Measurements from ENCODE around the gene CCL7. TPM values are rescaled to one million over a fixed set of nuclear protein-coding genes. Genes with fewer than 3 reads are reported as not detected.
A peak's percentile ranks its signal among the peaks of the same experiment; 100 is the strongest.

CCL7 gene
- total and polyA plus RNA-seq, 2 of the 4 experiments (the other 2 are of a cell fraction) = 0.18 to 0.58 TPM

GRCh38 chr17:34241062-34241461, 29.0 kb upstream of the CCL7 start:
- Histone ChIP-seq H3K4me3 (ENCODE audit: insufficient read depth, low read depth, low read length) (no peak overlapping the region), H3K4me1 (ENCODE audit: control insufficient read depth, insufficient read depth, low read length) (peaks cover 2% of the 10 kb centered on the region; the same call in 1 of the 2 replicates), H4K20me1 (ENCODE audit: insufficient read depth, low read length) (no peaks in the 10 kb centered on the region), H3K4me2 (ENCODE audit: low read depth, low read length) (no peak overlapping the region), H4K8ac (ENCODE audit: low read depth in 2 of 2, low read length in 2 of 2) (no peak overlapping the region), H3K79me1 (ENCODE audit: low read depth in 1 of 2, low read length in 2 of 2) (no peaks in the 10 kb centered on the region), H2AK9ac (replicated peaks; ENCODE audit: low read depth, low read length, poor library complexity) (no peak overlapping the region), H3K27ac (ENCODE audit: insufficient read depth, low read length) (no peak overlapping the region), H3K9me1 (ENCODE audit: insufficient read depth, low read length) (no peaks in the 10 kb centered on the region), H4K5ac (ENCODE audit: low read depth, low read length) (no peak overlapping the region), H3K9me3 (ENCODE audit: control insufficient read depth, insufficient read depth, low read length) (no peaks in the 10 kb centered on the region), H3K23ac (ENCODE audit: low read depth, low read length) (no peak overlapping the region), H2AFZ (replicated peaks; ENCODE audit: low read length, poor library complexity) (no peak overlapping the region), H2BK5ac (ENCODE audit: low read depth, low read length, poor library complexity, severe bottlenecking) (no peak overlapping the region), H4K91ac (ENCODE audit: insufficient read depth, low read depth, low read length) (no peak overlapping the region), H2BK15ac (ENCODE audit: low read depth, low read length) (no peak overlapping the region), H3K4ac (ENCODE audit: low read depth, low read length) (no peak overlapping the region), H3K18ac (ENCODE audit: low read depth, low read length) (no peak overlapping the region), H3K36me3 (ENCODE audit: control insufficient read depth, insufficient read depth, low read length) (no peaks in the 10 kb centered on the region), H3K9ac (ENCODE audit: low read depth, low read length) (no peak overlapping the region), H3K27me3 (ENCODE audit: control insufficient read depth, insufficient read depth, low read length) (no peaks in the 10 kb centered on the region), H3K56ac (ENCODE audit: extremely low read depth, insufficient read depth, low read length) (no peak overlapping the region), H2AK5ac (ENCODE audit: low read depth, low read length) (no peak overlapping the region), H2BK120ac (ENCODE audit: low read depth, low read length) (no peak overlapping the region), H3K14ac (replicated peaks; ENCODE audit: low read depth, low read length) (no peak overlapping the region), H2BK20ac (ENCODE audit: low read depth, low read length) (no peak overlapping the region)
- dilution Hi-C loops (cut with HindIII; ENCODE audit: low sequenced_read_pairs, unreplicated experiment) = no loop called here
- TF ChIP-seq USF2 (IDR thresholded peaks at IDR 0.05; ENCODE audit: low read depth, low read length) (no peak), RFX5 (IDR thresholded peaks at IDR 0.05; ENCODE audit: low read depth, low read length) (no peak), BHLHE40 (IDR thresholded peaks at IDR 0.05; ENCODE audit: low read depth, low read length) (no peak)
- ChIA-PET CTCF (interaction anchor here (0.7 kb wide), 1 partner anchor 41 kb away, joined by 3 read pairs; no protein-coding TSS in a partner anchor), POLR2A (ENCODE audit: unreplicated experiment) (no interaction called here)
- DNase-seq = peak; percentile 44
- BruUV-seq (replicated peaks) = no TSS peak
- ATAC-seq (ENCODE audit: low read depth) = peak; percentile 48
- in situ Hi-C loops (cut with MboI; ENCODE audit: low sequenced_read_pairs) = no loop called here
- WGBS, 2 experiments (ENCODE audit: extremely low coverage in 2 of 2, insufficient read length in 1 of 2) = no CpG with 5 or more reads among the region's 4 CpGs
- intact Hi-C loops (cut with micrococcal nuclease) = no loop called here
